ENCODE data around the gene FAM193B. TPM values are rescaled to one million over a fixed set of nuclear protein-coding genes. Genes with fewer than 3 reads are reported as not detected.

Gene FAM193B
- polyA plus RNA-seq, 1 of the 3 experiments (the other 2 are of a cell fraction), result 48.1 TPM

GRCh38 chr5:177548495-177548894 lies 5.9 kb downstream of the FAM193B start:
- Histone ChIP-seq H3F3A (replicated peaks; ENCODE audit: insufficient read depth) (peaks cover 32% of the 10 kb centered on the region), H3K9me2 (no peaks in the 10 kb centered on the region), H3K4me1 (ENCODE audit: control insufficient read depth in 1 of 2, insufficient read depth in 2 of 2, low read depth in 1 of 2, low read length in 1 of 2) (peaks cover 10 to 36% of the 10 kb centered on the region in 2 experiments), H2AFZ (ENCODE audit: low read depth) (no peak overlapping the region), H3K27me3 (ENCODE audit: insufficient read depth) (no peaks in the 10 kb centered on the region), H3K79me2 (ENCODE audit: insufficient read depth) (peaks cover 90% of the 10 kb centered on the region), H3K36me3 (replicated peaks in 1 of 2; ENCODE audit: control insufficient read depth in 1 of 2, insufficient read depth in 2 of 2, low read length in 1 of 2) (peaks cover 19 to 24% of the 10 kb centered on the region in 2 experiments), H4K20me1 (ENCODE audit: insufficient read depth) (peaks cover 87% of the 10 kb centered on the region), H3K27ac (ENCODE audit: low read depth in 2 of 2, low read length in 1 of 2) (peak overlapping the region in 1 of 2 experiments; percentile 50; a peak in 2 of 4 replicates), H3K4me3 (ENCODE audit: low read depth in 2 of 2, low read length in 1 of 2) (no peak overlapping the region), H3K9me3 (no peaks in the 10 kb centered on the region), H3K9ac (no peak overlapping the region), H3K4me2 (no peak overlapping the region)
- ChIA-PET POLR2A (interaction anchor here (1.1 kb wide), 1 partner anchor 27 kb away, joined by 4 read pairs; no protein-coding TSS in a partner anchor), CTCF (interaction anchor here (1.3 to 1.4 kb wide), 2 partner anchors 11 to 47 kb away, joined by 3 read pairs; no protein-coding TSS in a partner anchor)
- TF ChIP-seq JUND (IDR thresholded peaks at IDR 0.05) (no peak), USF2 (IDR thresholded peaks at IDR 0.05; ENCODE audit: borderline replicate concordance, low read depth, low read length) (no peak), REST (IDR thresholded peaks at IDR 0.05; ENCODE audit: low read depth, low read length) (no peak), GATA2 (CRISPR knock-in tag; IDR thresholded peaks at IDR 0.05) (no peak), TAF1 (IDR thresholded peaks at IDR 0.05; ENCODE audit: borderline replicate concordance, low read depth, low read length) (no peak), FOXM1 (IDR thresholded peaks at IDR 0.05; ENCODE audit: low read depth) (no peak), RCOR1 (IDR thresholded peaks at IDR 0.05; ENCODE audit: low read length) (no peak), ZBTB33 (IDR thresholded peaks at IDR 0.05; ENCODE audit: borderline replicate concordance, low read depth) (no peak), RXRA (IDR thresholded peaks at IDR 0.05; ENCODE audit: borderline replicate concordance, low read depth) (no peak), MAX (IDR thresholded peaks at IDR 0.05; ENCODE audit: low read depth) (no peak), IRF3 (IDR thresholded peaks at IDR 0.05; ENCODE audit: low read depth, low read length) (no peak), USF1 (IDR thresholded peaks at IDR 0.05; ENCODE audit: borderline replicate concordance, low read depth) (no peak)
- WGBS (ENCODE audit: low lambda C conversion rate), result 100% methylated on average over 1 of the region's 1 CpG
- DNase-seq, result no peak
